NOMO-1 treated with DMSO at 0.1 percent for 48 hours (cell line): ENCODE results near the gene CBX7.

Experiments used
- DNase-seq: peaks from one replicate; lab custom pipeline; 2025; ENCODE audit not compliant: unreplicated experiment; lab: John Stamatoyannopoulos, UW

Gene CBX7

GRCh38 chr22:39148026-39148726 lies 4.3 kb downstream of the CBX7 start:
- DNase-seq: no peak

- DNase-seq: no peak
Observed at GRCh38 chr22:39147335-39148025, 5.0 kb downstream of the CBX7 start.

GRCh38 chr22:39146256-39147101 lies 6.0 kb downstream of the CBX7 start:
- no peak for DNase-seq

- peak; percentile 37 for DNase-seq
Observed at GRCh38 chr22:39144101-39144767, 8.2 kb downstream of the CBX7 start.

GRCh38 chr22:39142088-39142680 lies 10.3 kb downstream of the CBX7 start:
- DNase-seq: no peak

GRCh38 chr22:39139933-39140332 lies 12.5 kb downstream of the CBX7 start:
- DNase-seq: no peak

- DNase-seq: no peak
Observed at GRCh38 chr22:39138357-39138997, 14.0 kb downstream of the CBX7 start.

- DNase-seq: no peak
Observed at GRCh38 chr22:39136317-39136716, 16.2 kb downstream of the CBX7 start.

GRCh38 chr22:39135092-39135896 lies 17.2 kb downstream of the CBX7 start:
- DNase-seq: no peak

GRCh38 chr22:39134366-39135091 lies 18.0 kb downstream of the CBX7 start:
- DNase-seq: no peak

GRCh38 chr22:39133871-39134270 lies 18.6 kb downstream of the CBX7 start:
- DNase-seq: no peak

- DNase-seq: no peak
Observed at GRCh38 chr22:39132871-39133524, 19.5 kb downstream of the CBX7 start.

GRCh38 chr22:39132281-39132680 lies 20.2 kb downstream of the CBX7 start:
- DNase-seq: no peak

GRCh38 chr22:39130892-39131855 lies 21.3 kb downstream of the CBX7 start:
- no peak for DNase-seq

GRCh38 chr22:39130152-39130704 lies 22.3 kb downstream of the CBX7 start:
- DNase-seq: no peak

GRCh38 chr22:39129746-39130145 lies 22.7 kb downstream of the CBX7 start:
- DNase-seq: no peak

- no peak for DNase-seq
Observed at GRCh38 chr22:39129081-39129480, 23.4 kb downstream of the CBX7 start.
